ENCODE data around the gene DIPK1A.

DNA sequence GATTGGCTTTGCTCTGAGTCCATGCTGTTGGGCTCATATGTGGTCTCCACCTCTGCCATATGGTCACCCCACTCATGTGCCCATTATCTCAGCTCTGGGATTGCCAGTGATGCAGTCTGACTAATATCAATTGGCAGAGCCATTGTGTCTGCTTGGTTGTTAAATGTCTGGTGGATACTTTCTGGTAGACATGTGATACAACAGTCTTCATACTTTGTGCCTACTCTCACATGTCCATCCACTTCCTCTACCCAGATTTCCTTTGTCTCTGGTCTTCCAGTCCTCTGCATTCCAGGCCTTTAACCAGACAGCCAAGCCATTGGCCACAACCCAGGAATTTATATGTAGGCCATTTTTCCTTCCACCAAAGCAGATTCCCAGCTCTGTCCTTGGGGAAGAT lies 30.8 kb upstream of the DIPK1A start:
- TF ChIP-seq POLR2A (IDR thresholded peaks at IDR 0.05; ENCODE audit: extremely low read depth, insufficient read length) (no peak), CTCF (IDR thresholded peaks at IDR 0.05; ENCODE audit: low read depth, low read length) (no peak), MAX (IDR thresholded peaks at IDR 0.05; ENCODE audit: low read depth, low read length) (no peak), MYC (IDR thresholded peaks at IDR 0.05; ENCODE audit: low read depth, low read length) (no peak)

All from NB4 (cell line).